Stomach (tissue), 9 donors: Measurements from ENCODE around the gene FAM222B. TPM values are rescaled to one million over a fixed set of nuclear protein-coding genes. Genes with fewer than 3 reads are reported as not detected.
A peak's percentile ranks its signal among the peaks of the same experiment; 100 is the strongest.
"Not testable (repeated sequence)": the region's sequence is repeated elsewhere in the genome, so short reads cannot be mapped to it uniquely, and the experiment has no call there.

Source experiments
- DNase-seq, 2 donors: peaks; one replicate each; pipeline versions ENCODE4 v3.0.0 to v3.0.0-alpha.2; 2013 to 2019
- H3K27ac ChIP-seq, 5 donors: fragments of 200-600 bp in 4 of 5; sonication (generic) in 4 of 5; one replicate each; pipeline ENCODE4 v1.5.1; 2013 to 2019; ENCODE audit warnings: mild to moderate bottlenecking in 1 of 5, moderate library complexity in 1 of 5
- H3K27me3 ChIP-seq, 3 donors: fragments of 200-600 bp; sonication (generic); one replicate each; pipeline ENCODE4 v1.5.1; 2017 to 2019; ENCODE audit warnings: mixed run types in 1 of 3
- H3K36me3 ChIP-seq, 4 donors: fragments of 200-600 bp; sonication (generic); 1 replicate in 3 of 4; 2 replicates in 1 of 4; pipeline ENCODE4 v1.5.1; 2016 to 2019
- H3K4me1 ChIP-seq, 4 donors: fragments of 200-600 bp; sonication (generic); one replicate each; pipeline ENCODE4 v1.5.1; 2016 to 2019
- H3K4me3 ChIP-seq, 4 donors: fragments of 200-600 bp; sonication (generic) in 3 of 4; one replicate each; pipeline ENCODE4 v1.5.1; 2016 to 2019; ENCODE audit warnings: mild to moderate bottlenecking in 1 of 4
- H3K9me3 ChIP-seq, 4 donors: fragments of 200-600 bp; sonication (generic); one replicate each; pipeline ENCODE4 v1.5.1; 2016 to 2019
- EP300 ChIP-seq: sonication (generic); formaldehyde crosslinking; IDR thresholded peaks from one replicate; pipeline ENCODE4 v1.6.1; 2017; ENCODE audit warnings: antibody characterized with exemption
- POLR2A ChIP-seq, 4 donors: fragments of 450-650 bp; IDR thresholded peaks; one replicate each; pipeline ENCODE4 v1.6.1; 2016; ENCODE audit warnings: antibody characterized with exemption in 4 of 4, control low read depth in 2 of 4, mild to moderate bottlenecking in 1 of 4, moderate library complexity in 1 of 4
- POLR2AphosphoS5 ChIP-seq, 3 donors: sonication (generic); formaldehyde crosslinking; IDR thresholded peaks; one replicate each; pipeline ENCODE4 v1.6.1; 2016; ENCODE audit warnings: antibody characterized with exemption in 3 of 3
- WGBS, 5 donors: extraction: QIAGEN DNeasy Blood & Tissue Kit in 3 of 5; methylation state at CpG; one replicate each; pipeline versions ENCODE4 v1.1.5 to v1.1.7; 2013 to 2018; 5-methylcytosine and 5-hydroxymethylcytosine counted together
- intact Hi-C: fragments of 100-400 bp; cut with DNase I; formaldehyde crosslinking; loops from one replicate; pipeline ENCODE4 v1.15.1; 2023; ENCODE audit warnings: low total_unique reads
- polyA plus RNA-seq, 3 donors: library from polyadenylated mRNA; stranded (reverse); fragments of 200-250 nt; gene quantifications; one replicate each; pipeline ENCODE4 v1.2.3, GENCODE V29; 2013
- total RNA-seq, 5 donors: library from RNA; depleted of rRNA; stranded (reverse); fragments of >200 nt; gene quantifications; one replicate each; pipeline versions ENCODE4 v1.1.0 to v1.2.3, GENCODE V29; 2014 to 2016
- TF ChIP-seq, protein P1 (sequence below), 7 experiments: fragments of 450-650 bp in 4 of 7; fragments of 200-600 bp in 3 of 7; sonication (generic) in 3 of 7; IDR thresholded peaks; one replicate each; pipeline ENCODE4 v1.5.1; 2016 to 2019; ENCODE audit warnings: antibody characterized with exemption in 7 of 7, control low read depth in 2 of 7, mild to moderate bottlenecking in 1 of 7
- donor health status: healthy with polysubstance abuse.
- donor health status: Bipolar disorder and iron deficiency.
- donor health status: healthy.

FAM222B gene
- total and polyA plus RNA-seq, 8 donors, result 4.4 to 29.6 (median 8.6) TPM

- H3K27me3 ChIP-seq, result no peaks in the 10 kb centered on the region
- TF ChIP-seq POLR2A (IDR thresholded peaks at IDR 0.05) (no peak), POLR2AphosphoS5 (IDR thresholded peaks at IDR 0.05) (no peak), EP300 (no peak)
- TF ChIP-seq, protein P1, sequence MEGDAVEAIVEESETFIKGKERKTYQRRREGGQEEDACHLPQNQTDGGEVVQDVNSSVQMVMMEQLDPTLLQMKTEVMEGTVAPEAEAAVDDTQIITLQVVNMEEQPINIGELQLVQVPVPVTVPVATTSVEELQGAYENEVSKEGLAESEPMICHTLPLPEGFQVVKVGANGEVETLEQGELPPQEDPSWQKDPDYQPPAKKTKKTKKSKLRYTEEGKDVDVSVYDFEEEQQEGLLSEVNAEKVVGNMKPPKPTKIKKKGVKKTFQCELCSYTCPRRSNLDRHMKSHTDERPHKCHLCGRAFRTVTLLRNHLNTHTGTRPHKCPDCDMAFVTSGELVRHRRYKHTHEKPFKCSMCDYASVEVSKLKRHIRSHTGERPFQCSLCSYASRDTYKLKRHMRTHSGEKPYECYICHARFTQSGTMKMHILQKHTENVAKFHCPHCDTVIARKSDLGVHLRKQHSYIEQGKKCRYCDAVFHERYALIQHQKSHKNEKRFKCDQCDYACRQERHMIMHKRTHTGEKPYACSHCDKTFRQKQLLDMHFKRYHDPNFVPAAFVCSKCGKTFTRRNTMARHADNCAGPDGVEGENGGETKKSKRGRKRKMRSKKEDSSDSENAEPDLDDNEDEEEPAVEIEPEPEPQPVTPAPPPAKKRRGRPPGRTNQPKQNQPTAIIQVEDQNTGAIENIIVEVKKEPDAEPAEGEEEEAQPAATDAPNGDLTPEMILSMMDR (IDR thresholded peaks at IDR 0.05), result no peak
- 67 to 81% (median 80%) methylated on average over 2 of the region's 2 CpGs for WGBS, 5 donors
- H3K36me3 ChIP-seq, result peaks cover 44 to 59% (median 54%) of the 10 kb centered on the region in 4 donors
- no peaks in the 10 kb centered on the region for H3K4me1 ChIP-seq
- no peak overlapping the region for H3K4me3 ChIP-seq
- no peak for DNase-seq
- no peaks in the 10 kb centered on the region for H3K9me3 ChIP-seq
- H3K27ac ChIP-seq, result no peak overlapping the region
- intact Hi-C loops, result no loop called here
Measured at GRCh38 chr17:28878158-28878910, 35.7 kb upstream of the FAM222B start.

- H3K27me3 ChIP-seq, H3K4me3 ChIP-seq, H3K27ac ChIP-seq, H3K4me1 ChIP-seq, intact Hi-C loops, H3K9me3 ChIP-seq, DNase-seq: not testable (repeated sequence)
- WGBS, 5 donors, result 93 to 98% (median 94%) methylated on average over 6 of the region's 6 CpGs
- peaks cover 33 to 48% (median 43%) of the 10 kb centered on the region in 4 donors for H3K36me3 ChIP-seq
Measured at GRCh38 chr17:28877150-28877711, 34.6 kb upstream of the FAM222B start.

DNA sequence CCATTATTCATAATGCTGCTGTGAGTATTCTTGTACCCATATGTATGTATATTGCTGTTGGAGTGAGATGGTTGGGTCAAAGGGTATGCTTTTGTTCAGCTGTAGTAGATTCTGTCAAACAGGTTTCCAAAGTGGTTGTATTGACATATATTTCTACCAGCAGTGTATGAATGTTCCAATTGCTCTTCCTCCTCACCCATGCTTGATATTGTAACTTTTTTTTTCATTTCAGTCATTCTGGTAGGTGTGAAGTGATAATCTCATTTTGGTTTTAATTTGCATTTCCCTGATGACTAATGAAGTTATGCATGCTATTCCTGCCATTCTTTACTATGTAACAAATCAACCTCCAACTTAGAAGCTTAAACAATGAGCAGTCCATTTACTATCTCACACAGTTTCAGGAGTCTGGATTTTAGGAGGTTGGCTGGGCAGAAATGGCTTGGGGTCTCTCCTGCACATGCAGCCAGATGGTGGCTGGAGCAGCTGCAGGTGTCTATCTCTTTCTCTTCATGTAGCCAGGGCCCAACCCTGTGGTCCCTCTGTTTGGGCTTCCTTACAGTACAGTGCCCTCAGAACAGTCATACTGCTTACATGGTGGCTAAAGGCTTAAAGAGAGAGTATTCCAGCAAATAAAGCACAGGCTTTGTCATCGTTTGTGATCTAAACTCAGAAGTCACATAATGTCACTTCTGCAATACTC, 33.4 kb upstream of the FAM222B start:
- intact Hi-C loops, result no loop called here
- H3K4me3 ChIP-seq, result no peak overlapping the region
- TF ChIP-seq POLR2A (IDR thresholded peaks at IDR 0.05), result no peak
- TF ChIP-seq, protein P1 (IDR thresholded peaks at IDR 0.05), result no peak
- TF ChIP-seq EP300, result no peak
- no peak for TF ChIP-seq POLR2AphosphoS5 (IDR thresholded peaks at IDR 0.05)
- 15 to 48% (median 33%) methylated on average over 1 of the region's 1 CpG for WGBS, 5 donors
- DNase-seq, result peak in 1 of 2 donors; percentile 51
- no peaks in the 10 kb centered on the region for H3K4me1 ChIP-seq
- H3K9me3 ChIP-seq, result no peaks in the 10 kb centered on the region
- H3K27ac ChIP-seq, result peak overlapping the region in 1 of 5 donors; percentile 22
- no peaks in the 10 kb centered on the region for H3K27me3 ChIP-seq
- peaks cover 21 to 36% (median 31%) of the 10 kb centered on the region in 4 donors for H3K36me3 ChIP-seq

- TF ChIP-seq EP300, result no peak
- TF ChIP-seq, protein P1 (IDR thresholded peaks at IDR 0.05), result no peak
- intact Hi-C loops, result no loop called here
- WGBS, 5 donors, result 61 to 82% (median 76%) methylated on average over 3 of the region's 3 CpGs
- Histone ChIP-seq H3K27me3 (no peaks in the 10 kb centered on the region), H3K36me3 (peaks cover 9 to 23% (median 18%) of the 10 kb centered on the region in 4 donors), H3K9me3 (no peaks in the 10 kb centered on the region), H3K27ac (no peak overlapping the region), H3K4me1 (no peaks in the 10 kb centered on the region), H3K4me3 (no peak overlapping the region)
- no peak for DNase-seq
Measured at GRCh38 chr17:28874750-28875149, 32.2 kb upstream of the FAM222B start.
